K562 (cell line): ENCODE measurements around the gene ADD1. TPM values are rescaled to one million over a fixed set of nuclear protein-coding genes. Genes with fewer than 3 reads are reported as not detected.

Source experiments
- ATAC-seq: fragments of 200-7000 bp; cut with Tn5 transposase; 3 replicates; pipeline ENCODE4 v1.9.1; 2020; ENCODE audit warnings: moderate library complexity
- BruUV-seq: library from RNA; stranded (reverse); fragments of 400-500 nt; replicated peaks from 2 replicates; lab custom pipeline; 2021; lab: Mats Ljungman, UMichigan
- CTCF ChIA-PET: fragments of 300-600 bp; formaldehyde crosslinking; extraction: SDS; loops from one replicate; lab custom pipeline; 2021; ENCODE audit warnings: low intra/inter-chr PET ratio; lab: Yijun Ruan, JAX
- POLR2A ChIA-PET: fragments of 300-600, 350-650 bp; sonication (Branson Sonifier 250); formaldehyde crosslinking; extraction: SDS; loops from one replicate; lab custom pipeline; 2021; ENCODE audit warnings: antibody characterized with exemption, inconsistent platforms; lab: Yijun Ruan, JAX
- DNase-seq, 4 experiments: peaks; one replicate each; pipeline versions ENCODE4 v3.0.0 to v3.0.0-alpha.2; 2011 to 2018; ENCODE audit warnings: low spot score in 3 of 4, mixed read lengths in 3 of 4; ENCODE audit errors: extremely low read depth in 1 of 4
- FAIRE-seq: peaks from 2 replicates; lab custom pipeline; 2011; peaks lifted over from hg19 to GRCh38; lab: Jason Lieb, UNC
- H2AFZ ChIP-seq: 2 replicates; pipeline ENCODE4 v1.6.0; 2011; ENCODE audit warnings: low read depth, low read length, control low read depth, inconsistent platforms
- H3K27ac ChIP-seq: fragments of 200-600 bp; 3 replicates; pipeline ENCODE4 v1.8.0; 2011; ENCODE audit warnings: low read depth, mild to moderate bottlenecking, control low read depth, inconsistent platforms, low read length, moderate library complexity, mixed read lengths; ENCODE audit errors: extremely low read depth
- H3K27me3 ChIP-seq, 2 experiments: fragments of 300-600 bp in 1 of 2; 2 replicates in 1 of 2; 3 replicates in 1 of 2; pipeline versions ENCODE4 v1.6.0 to v1.8.0; 2011; ENCODE audit warnings: inconsistent platforms in 2 of 2, low read length in 2 of 2, mild to moderate bottlenecking in 1 of 2, mixed read lengths in 1 of 2, moderate library complexity in 1 of 2; ENCODE audit not compliant: control insufficient read depth in 2 of 2, insufficient read depth in 2 of 2
- H3K36me3 ChIP-seq: fragments of 300-600 bp; 3 replicates; pipeline ENCODE4 v1.8.0; 2011; ENCODE audit warnings: mild to moderate bottlenecking, low read length, inconsistent platforms; ENCODE audit not compliant: control insufficient read depth, insufficient read depth
- H3K4me1 ChIP-seq, 2 experiments: fragments of 200-600 bp in 1 of 2; replicated peaks in 1 of 2; 2 replicates in 1 of 2; 3 replicates in 1 of 2; pipeline versions ENCODE4 v1.5.1 to v1.8.0; 2011; ENCODE audit warnings: inconsistent platforms in 2 of 2, low read length in 2 of 2, mild to moderate bottlenecking in 1 of 2, mixed read lengths in 1 of 2, moderate library complexity in 1 of 2; ENCODE audit not compliant: control insufficient read depth in 2 of 2, insufficient read depth in 2 of 2
- H3K4me2 ChIP-seq: 2 replicates; pipeline ENCODE4 v1.6.1; 2011; ENCODE audit warnings: low read length, control low read depth, inconsistent platforms, mixed read lengths; ENCODE audit not compliant: insufficient read depth
- H3K4me3 ChIP-seq: fragments of 200-600 bp; sonication (generic), shearing (Covaris generic); 2 replicates; pipeline ENCODE4 v1.5.1; 2016; ENCODE audit warnings: control low read depth, inconsistent platforms
- H3K79me2 ChIP-seq: fragments of 200-600 bp; 3 replicates; pipeline ENCODE4 v1.8.0; 2011; ENCODE audit warnings: low read length, inconsistent platforms; ENCODE audit not compliant: control insufficient read depth, insufficient read depth
- H3K9ac ChIP-seq, 2 experiments: 2 replicates each; pipeline versions ENCODE4 v1.6.0 to v1.6.1; 2011; ENCODE audit warnings: low read depth in 2 of 2, low read length in 2 of 2, control low read depth in 1 of 2, inconsistent platforms in 1 of 2, mild to moderate bottlenecking in 1 of 2, mixed read lengths in 1 of 2; ENCODE audit not compliant: insufficient read depth in 1 of 2
- H3K9me1 ChIP-seq: one replicate; pipeline ENCODE4 v1.6.0; 2011; ENCODE audit warnings: inconsistent platforms, mild to moderate bottlenecking, low read length, moderate library complexity; ENCODE audit not compliant: control insufficient read depth, insufficient read depth
- H3K9me3 ChIP-seq: replicated peaks from 2 replicates; pipeline ENCODE4 v1.5.1; 2011; ENCODE audit warnings: low read depth, low read length, inconsistent platforms; ENCODE audit not compliant: control insufficient read depth, insufficient read depth
- H4K20me1 ChIP-seq: replicated peaks from 2 replicates; pipeline ENCODE4 v1.6.1; 2011; ENCODE audit warnings: low read length, inconsistent platforms, mixed read lengths; ENCODE audit not compliant: control insufficient read depth, insufficient read depth
- ARID1B ChIP-seq: fragments of 450-650 bp; IDR thresholded peaks from 2 replicates; pipeline ENCODE4 v1.6.1; 2016; ENCODE audit warnings: antibody characterized with exemption, mild to moderate bottlenecking, inconsistent platforms
- SMARCA4 ChIP-seq: fragments of 450-650 bp; IDR thresholded peaks from 2 replicates; pipeline ENCODE4 v1.6.1; 2016
- SMARCE1 ChIP-seq: fragments of 450-650 bp; IDR thresholded peaks from 2 replicates; pipeline ENCODE4 v1.7.1; 2016; ENCODE audit warnings: mild to moderate bottlenecking
- SOX6 ChIP-seq: fragments of 450-650 bp; IDR thresholded peaks from 2 replicates; pipeline ENCODE4 v1.6.1; 2014; ENCODE audit warnings: mild to moderate bottlenecking
- SRF ChIP-seq, 2 experiments: fragments of 250-450, 450-650 bp in 1 of 2; sonication (Bioruptor Pico) in 1 of 2; sonication (generic) in 1 of 2; formaldehyde crosslinking; IDR thresholded peaks; 2 replicates each; pipeline versions ENCODE4 v1.5.0 to v1.5.1; 2020 to 2022; ENCODE audit warnings: mild to moderate bottlenecking in 1 of 2, missing genetic modification reagents in 1 of 2
- YBX1 ChIP-seq: fragments of 450-650 bp; IDR thresholded peaks from 2 replicates; pipeline ENCODE4 v1.7.1; 2016; ENCODE audit warnings: mild to moderate bottlenecking
- WGBS: fragments of 100-300 bp; shearing (Covaris generic); methylation state at CpG from one replicate; pipeline ENCODE4 v1.1.6; 2016; ENCODE audit warnings: low coverage, mixed read lengths; ENCODE audit not compliant: insufficient coverage; ENCODE audit errors: missing lambda C conversion rate; 5-methylcytosine and 5-hydroxymethylcytosine counted together
- in situ Hi-C: fragments of 300-500 bp; cut with MboI; formaldehyde crosslinking; loops from 4 replicates; pipeline ENCODE4 v1.15.0; 2018; ENCODE audit warnings: inconsistent platforms, mixed read lengths
- intact Hi-C: fragments of 100-400 bp; cut with micrococcal nuclease; formaldehyde crosslinking; loops from 2 replicates; pipeline ENCODE4 v1.14.2; 2022
- polyA plus RNA-seq, 8 experiments: library from polyadenylated mRNA; depleted of rRNA in 4 of 8; stranded (reverse) in 5 of 8; unstranded in 3 of 8; fragments of >200 nt; fragmentation: Nextera tagmentation in 2 of 8; fragmentation: Illumina TruSeq in 1 of 8; extraction: Ambion mirVana in 2 of 8; extraction: Trizol in 1 of 8; gene quantifications; 2 replicates each; pipeline versions ENCODE4 v1.2.1 to v1.2.3, GENCODE V29; 2011 to 2014; ENCODE audit warnings: inconsistent platforms in 1 of 8, missing spikeins in 1 of 8
- total RNA-seq, 7 experiments: library from RNA; depleted of rRNA in 6 of 7; stranded (reverse); fragments of >200 nt in 6 of 7; fragmentation: Illumina TruSeq in 2 of 7; extraction: Trizol in 2 of 7; gene quantifications; 2 replicates each; pipeline versions ENCODE4 v1.2.1 to v1.2.3, GENCODE V29; 2011 to 2021; ENCODE audit warnings: low replicate concordance in 1 of 7

Gene ADD1
- total and polyA plus RNA-seq, 9 of the 15 experiments (the other 6 are each of a cell fraction or from before 2014, with no cell fraction given) = 17.5 to 153 (median 74.0) TPM

- no peak overlapping the region for H3K4me2 ChIP-seq
- no peak overlapping the region for H3K27ac ChIP-seq
- peaks cover 95% of the 10 kb centered on the region for H3K79me2 ChIP-seq
Measured at GRCh38 chr4:2860391-2861348, 17.0 kb downstream of the ADD1 start.

More at GRCh38 chr4:2860391-2861348, 17.0 kb downstream of the ADD1 start:
- Histone ChIP-seq H3K36me3 (peaks cover 5% of the 10 kb centered on the region; the same call in 1 of the 3 replicates), H4K20me1 (peaks cover 41% of the 10 kb centered on the region), H3K27me3 (no peaks in the 10 kb centered on the region), H3K9ac (no peak overlapping the region), H2AFZ (no peak overlapping the region), H3K4me1 (peaks cover 15 to 39% of the 10 kb centered on the region in 2 experiments), H3K4me3 (no peak overlapping the region), H3K9me3 (no peaks in the 10 kb centered on the region), H3K9me1 (no peaks in the 10 kb centered on the region)
- DNase-seq = peak in 2 of 4 experiments; percentile 17 to 32
- POLR2A ChIA-PET = interaction anchor here (0.6 to 4.2 kb wide), 5 partner anchors 9 to 69 kb away, joined by 3 to 16 read pairs (median 3); no protein-coding TSS in a partner anchor
- in situ Hi-C loops = no loop called here
- no peak for FAIRE-seq
- TF ChIP-seq SMARCE1 (0 out of 2 replicates have a peak, but pooled peaks have one; percentile 23), ARID1B (0 out of 2 replicates have a peak, but pooled peaks have one; percentile 17), SMARCA4 (peak; percentile 39; the same call in 1 of the 2 replicates), SRF (CRISPR knock-in tag; IDR thresholded peaks at IDR 0.05) (no peak), YBX1 (no peak), SOX6 (peak; percentile 48)
- CTCF ChIA-PET = no interaction called here
- BruUV-seq = no TSS peak
- 39% methylated on average over 6 of the region's 6 CpGs for WGBS
- peak; percentile 38 for ATAC-seq
- intact Hi-C loops = no loop called here
